Adrenal gland (tissue), 5 donors: Measurements from ENCODE around the gene RAP1A.

Experiments used
- POLR2A ChIP-seq, 2 donors: fragments of 450-650 bp; IDR thresholded peaks; one replicate each; pipeline ENCODE4 v1.6.1; 2017; ENCODE audit warnings: antibody characterized with exemption in 2 of 2, mild to moderate bottlenecking in 2 of 2, moderate library complexity in 1 of 2
- TF ChIP-seq, protein P1 (sequence below), 6 experiments: fragments of 450-650 bp in 4 of 6; fragments of 200-600 bp in 2 of 6; sonication (generic) in 1 of 6; IDR thresholded peaks; 1 replicate in 5 of 6; 2 replicates in 1 of 6; pipeline versions ENCODE4 v1.5.1 to v1.8.0; 2016 to 2021; ENCODE audit warnings: antibody characterized with exemption in 6 of 6, mild to moderate bottlenecking in 2 of 6, moderate library complexity in 1 of 6
- donor health status: DM: no; HTN: no; CAD: no.

DNA sequence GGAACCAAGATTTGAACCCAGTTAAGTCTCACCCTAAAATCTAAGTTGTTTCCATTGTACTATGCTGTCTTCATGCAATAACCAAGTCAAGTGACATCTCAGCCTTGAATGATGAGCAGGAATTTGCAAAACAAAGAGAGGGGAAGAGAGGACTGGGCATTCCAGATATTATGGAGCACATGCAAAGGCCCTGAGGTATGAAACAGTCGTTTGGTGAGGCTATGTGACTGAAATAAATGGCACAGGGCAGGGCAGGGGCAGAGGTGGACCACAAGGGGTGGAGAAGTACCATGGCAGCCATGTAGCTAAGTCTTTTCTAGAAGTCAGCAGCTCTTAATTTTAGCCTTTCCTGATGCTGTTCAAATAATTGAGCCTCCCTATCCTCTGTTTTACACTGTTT is 37.6 kb upstream of the RAP1A start:
- TF ChIP-seq, protein P1, sequence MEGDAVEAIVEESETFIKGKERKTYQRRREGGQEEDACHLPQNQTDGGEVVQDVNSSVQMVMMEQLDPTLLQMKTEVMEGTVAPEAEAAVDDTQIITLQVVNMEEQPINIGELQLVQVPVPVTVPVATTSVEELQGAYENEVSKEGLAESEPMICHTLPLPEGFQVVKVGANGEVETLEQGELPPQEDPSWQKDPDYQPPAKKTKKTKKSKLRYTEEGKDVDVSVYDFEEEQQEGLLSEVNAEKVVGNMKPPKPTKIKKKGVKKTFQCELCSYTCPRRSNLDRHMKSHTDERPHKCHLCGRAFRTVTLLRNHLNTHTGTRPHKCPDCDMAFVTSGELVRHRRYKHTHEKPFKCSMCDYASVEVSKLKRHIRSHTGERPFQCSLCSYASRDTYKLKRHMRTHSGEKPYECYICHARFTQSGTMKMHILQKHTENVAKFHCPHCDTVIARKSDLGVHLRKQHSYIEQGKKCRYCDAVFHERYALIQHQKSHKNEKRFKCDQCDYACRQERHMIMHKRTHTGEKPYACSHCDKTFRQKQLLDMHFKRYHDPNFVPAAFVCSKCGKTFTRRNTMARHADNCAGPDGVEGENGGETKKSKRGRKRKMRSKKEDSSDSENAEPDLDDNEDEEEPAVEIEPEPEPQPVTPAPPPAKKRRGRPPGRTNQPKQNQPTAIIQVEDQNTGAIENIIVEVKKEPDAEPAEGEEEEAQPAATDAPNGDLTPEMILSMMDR (IDR thresholded peaks at IDR 0.05), result no peak
- TF ChIP-seq POLR2A (IDR thresholded peaks at IDR 0.05), result no peak
